Activated CD8-positive, alpha-beta memory T cell treated with anti-CD3 and anti-CD28 coated beads, Interleukin-2, amount 50 U/mL, for 24 hours (primary cell): Measurements from ENCODE around the gene METTL17.
A peak's percentile ranks its signal among the peaks of the same experiment; 100 is the strongest.
"Not testable (repeated sequence)": the region's sequence is repeated elsewhere in the genome, so short reads cannot be mapped to it uniquely, and the experiment has no call there.

ENCODE experiments used
- DNase-seq: peaks from one replicate; pipeline ENCODE4 v3.0.0-alpha.2; 2020; ENCODE audit errors: extremely low read depth

METTL17 gene

DNA sequence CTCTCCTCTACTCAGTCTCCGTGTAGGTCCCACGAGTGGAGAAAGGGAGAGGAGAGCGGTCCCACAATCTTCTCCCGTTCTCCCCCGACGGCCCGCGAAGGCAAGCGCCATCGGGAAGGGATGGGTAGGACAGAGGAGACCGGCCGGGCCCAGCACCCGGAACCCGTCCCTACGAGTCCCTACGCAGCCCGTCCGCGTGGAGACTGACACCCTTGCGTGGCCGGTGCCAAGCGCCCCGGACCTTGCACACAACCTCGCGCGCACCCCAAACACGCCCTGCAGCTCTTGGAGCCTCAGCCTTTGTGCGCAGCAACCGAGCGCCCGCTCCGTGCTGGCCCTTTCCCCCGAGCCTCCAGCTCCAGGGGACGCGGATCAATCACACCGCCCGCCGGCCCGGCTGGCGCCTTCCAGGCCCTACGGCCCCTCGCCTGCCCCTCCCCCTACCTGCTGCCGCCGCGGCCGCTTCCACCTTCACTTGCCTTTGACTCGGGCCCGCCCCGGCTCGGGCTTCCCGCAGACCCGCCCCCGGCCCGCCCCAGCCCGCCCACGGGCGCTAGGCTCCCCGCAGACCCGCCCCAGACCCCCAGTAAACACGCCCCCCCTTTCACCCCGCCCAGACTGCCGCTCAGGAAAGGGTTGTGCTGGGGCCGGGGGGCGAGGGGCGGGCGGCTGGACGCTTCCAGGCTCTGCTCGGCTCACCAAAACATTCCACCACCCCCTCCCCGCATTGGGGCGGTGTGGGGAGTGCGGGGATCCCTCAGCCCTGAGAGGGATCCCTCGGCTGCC is 35.0 kb downstream of the METTL17 start, which contains the start of gene NDRG2:
Gene NDRG2, minus strand, starts transcription at position 477 of the 786 bp plus-strand sequence. CDS start 1,746 bp downstream, outside the sequence.
- peak; percentile 26 for DNase-seq

DNA sequence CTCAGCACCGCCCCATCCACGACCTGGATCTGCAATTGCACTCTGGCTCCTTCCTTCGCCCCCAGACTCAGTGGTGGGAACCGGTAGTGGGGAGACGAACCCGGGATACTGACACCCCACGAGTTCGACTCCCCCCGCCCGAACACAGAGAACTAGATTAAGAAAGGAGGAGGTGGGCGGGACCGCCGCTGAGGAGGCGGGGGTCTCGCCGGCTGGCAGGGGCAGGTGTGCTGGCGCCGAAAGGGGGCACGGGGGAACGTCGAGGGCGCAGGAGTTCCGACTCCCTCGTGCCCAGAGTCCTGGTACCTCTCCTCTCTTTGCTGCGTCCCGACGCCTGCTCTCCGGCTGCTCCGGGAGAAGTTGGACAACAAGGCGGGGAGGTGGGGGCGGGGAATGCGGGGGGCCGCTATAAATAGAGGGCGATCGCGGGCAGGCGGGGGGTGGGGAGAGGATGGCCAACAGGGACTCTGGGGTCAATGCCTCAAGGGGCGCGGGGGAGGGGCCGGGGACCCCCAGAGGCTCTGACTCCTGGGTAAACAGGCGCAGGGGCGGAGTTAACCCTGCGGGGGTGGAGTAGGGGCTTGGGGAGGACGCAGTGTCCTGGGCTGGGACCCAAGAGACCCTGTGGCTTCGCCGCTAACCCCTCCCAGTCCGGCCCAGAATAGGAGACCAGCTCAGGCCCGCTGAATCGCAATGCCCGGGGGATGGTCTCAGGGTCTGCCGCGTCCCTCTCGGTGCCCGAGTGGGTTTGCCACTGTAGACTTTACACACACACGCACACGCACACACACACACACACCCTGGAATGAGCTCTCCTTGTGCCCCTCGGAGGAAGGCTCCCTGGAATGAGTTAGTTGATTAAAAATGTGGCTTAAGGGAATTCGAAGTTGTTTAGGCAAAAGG is 35.8 kb downstream of the METTL17 start:
- DNase-seq = no peak

DNA sequence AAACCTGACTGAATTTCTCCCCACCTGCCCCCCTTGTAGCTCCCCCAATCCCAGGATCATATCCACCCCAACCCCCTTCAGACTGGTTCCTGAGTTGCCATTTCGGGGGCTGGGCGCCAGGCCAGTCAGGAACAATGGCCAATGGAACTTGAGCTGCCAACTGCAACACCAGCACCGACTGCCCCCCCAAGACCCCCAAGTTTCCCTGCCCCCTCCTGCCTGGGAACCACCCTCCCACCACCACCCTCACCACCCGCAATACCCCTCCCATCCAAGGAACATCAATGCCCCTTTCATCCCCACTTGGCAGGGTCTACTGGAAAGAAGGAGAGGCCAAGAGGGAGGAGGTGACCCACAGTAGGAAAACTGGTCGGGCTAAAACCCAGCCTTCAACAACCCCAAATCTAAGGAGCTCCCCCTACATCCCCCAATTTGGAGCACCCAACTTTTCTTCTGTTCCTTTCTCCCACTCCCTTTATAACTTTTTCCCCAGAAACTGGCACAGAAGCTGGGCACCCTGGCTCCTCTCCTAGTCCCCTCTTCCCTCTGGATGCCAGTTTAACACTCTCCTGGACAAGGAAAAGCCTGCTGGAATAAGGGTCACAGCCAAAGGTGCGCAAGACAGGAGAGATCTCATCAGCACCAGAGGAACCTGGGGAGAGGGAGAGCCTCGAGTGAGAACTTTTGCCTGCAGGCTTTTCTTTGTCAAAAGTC is 36.7 kb downstream of the METTL17 start:
- no peak for DNase-seq

DNA sequence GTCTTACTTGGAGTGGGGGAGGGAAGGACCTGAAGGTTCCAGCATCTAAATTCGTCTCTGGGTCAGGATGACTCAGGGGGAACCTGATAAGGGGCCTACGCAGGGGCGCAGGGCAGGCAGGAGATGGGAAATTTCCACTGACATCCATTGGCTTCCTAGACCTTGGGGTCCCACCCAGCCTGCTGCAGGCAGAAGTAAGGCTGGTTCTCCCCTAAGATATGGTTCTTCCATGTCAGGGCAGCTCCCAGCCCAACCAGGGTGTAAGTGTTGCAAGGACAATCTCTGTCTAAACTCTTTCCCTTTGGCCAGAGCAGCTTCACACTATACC is 37.2 kb downstream of the METTL17 start:
- DNase-seq = no peak

DNA sequence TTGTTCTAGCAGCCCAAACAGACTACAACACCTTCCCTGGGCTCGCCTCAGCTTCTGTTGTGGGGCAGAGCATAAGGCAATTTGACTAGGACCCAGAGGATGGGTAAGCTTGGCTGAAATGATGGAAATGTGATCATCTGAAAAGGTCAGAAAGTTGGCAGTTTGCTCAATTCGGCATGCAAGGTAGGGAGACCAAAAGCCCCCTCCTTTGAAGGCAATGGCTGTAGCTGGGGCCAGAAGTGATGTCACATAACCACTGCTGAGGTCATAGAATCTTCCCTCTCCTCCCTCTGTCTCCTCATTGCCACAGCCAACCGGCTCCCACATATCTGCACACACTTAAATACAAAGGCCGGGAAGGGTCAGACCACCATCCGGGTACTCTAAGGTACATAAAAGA is 40.1 kb downstream of the METTL17 start, which contains the start of gene TPPP2:
Gene TPPP2, plus strand, starts transcription at position 301 of the 400 bp plus-strand sequence. CDS start 365 bp downstream, outside the sequence.
- DNase-seq = no peak

DNA sequence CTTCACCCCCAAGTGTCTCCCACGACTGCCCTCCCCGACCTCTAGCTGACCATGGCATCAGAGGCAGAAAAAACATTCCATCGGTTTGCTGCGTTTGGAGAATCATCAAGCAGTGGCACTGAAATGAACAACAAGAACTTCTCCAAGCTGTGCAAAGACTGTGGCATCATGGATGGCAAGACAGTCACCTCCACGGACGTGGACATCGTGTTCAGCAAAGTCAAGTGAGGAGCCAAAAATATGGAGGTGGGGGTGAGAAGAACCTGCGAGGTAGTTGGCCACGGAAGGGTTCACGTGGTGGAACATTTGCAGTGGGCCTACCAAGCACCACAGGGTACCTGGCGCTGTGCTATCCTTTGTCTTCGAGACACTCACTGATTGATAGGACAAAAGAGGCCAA is 40.8 kb downstream of the METTL17 start:
- no peak for DNase-seq

DNA sequence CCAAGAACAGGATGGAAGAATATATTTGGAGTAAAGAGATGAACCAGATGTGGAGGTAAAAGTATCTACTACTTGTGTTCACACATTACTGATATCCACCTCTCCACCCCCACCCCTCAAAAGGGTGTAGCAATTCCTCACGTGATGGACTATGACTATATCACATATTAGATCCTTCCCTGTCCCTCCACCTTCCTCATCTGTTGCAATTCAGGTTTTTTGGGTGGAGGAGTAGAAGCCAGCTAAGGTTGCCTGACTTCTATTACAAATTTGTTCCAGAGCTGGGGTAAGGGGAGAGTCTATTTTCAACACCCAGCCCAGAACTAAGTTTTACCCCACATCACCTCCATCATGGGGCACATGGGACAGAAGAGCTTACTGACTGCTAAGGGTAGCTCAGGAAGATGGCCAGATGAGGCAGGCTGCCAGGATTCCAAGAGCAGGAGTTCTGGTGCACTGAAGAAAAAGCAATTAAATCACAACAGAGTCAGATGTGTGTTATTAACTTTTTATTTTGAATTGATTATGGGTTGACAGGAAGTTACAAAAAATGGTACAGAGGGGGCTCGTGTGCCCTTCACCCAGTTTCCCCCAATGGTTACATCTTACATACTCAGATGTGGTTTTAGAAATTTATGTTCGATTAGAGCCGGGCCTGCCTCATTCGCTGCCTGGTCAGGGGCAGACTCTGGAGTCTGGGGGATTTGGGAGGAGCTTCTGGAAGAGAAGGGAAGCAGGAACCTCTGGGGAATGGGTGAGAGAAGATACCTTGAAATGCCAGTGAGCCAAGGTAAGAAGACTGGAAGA is 42.7 kb downstream of the METTL17 start:
- DNase-seq = no peak

DNA sequence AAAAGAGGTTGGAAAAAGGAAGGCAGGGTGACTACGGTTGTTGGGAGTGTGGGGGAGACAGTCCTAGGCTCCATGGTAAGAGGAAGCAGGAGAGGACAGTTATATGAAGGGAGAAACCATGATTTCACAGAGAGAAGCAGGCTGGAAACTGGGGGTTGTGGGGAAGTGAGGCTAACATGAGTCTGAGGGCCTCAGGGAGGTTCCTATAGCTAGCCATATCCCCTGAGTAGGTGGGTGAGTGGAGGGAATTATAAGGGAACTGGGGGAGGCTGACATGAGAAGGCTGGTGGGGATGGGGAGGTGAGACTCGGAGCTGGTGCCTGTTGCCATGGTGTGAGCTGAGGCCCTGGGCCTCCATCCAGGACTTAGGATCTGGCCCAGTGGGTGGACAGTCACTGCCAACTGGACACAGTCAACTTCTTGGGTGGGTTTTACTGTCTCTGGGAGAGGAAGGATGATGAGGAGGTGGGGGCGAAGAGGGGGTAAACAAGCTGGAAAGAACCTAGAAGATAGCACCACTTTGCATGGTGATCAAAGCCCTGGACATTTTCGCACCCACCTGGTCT is 43.4 kb downstream of the METTL17 start:
- no peak for DNase-seq

DNA sequence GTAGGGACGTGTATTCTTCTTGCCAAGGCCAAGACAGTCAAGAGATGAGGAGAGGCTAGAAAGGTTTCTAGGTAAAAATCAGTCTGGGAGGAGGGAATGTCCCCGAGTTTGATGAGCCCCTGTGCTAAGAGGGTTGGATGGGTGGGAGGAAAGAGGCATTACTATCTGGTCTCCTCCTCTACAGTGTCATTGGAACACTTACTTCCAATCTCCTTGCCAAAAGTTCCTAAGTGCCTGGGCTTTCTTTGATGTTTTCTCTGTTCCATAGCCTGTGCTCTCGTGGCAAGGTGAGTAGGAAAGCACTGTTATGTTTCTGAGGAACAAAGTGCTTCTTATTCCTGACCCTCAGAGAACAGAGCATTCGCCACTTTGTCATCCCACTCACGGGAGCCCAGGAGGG is 44.9 kb downstream of the METTL17 start, which contains the start of gene RNASE13:
Gene RNASE13, minus strand, starts transcription at position 101 of the 400 bp plus-strand sequence. CDS start 519 bp downstream, outside the sequence.
- no peak for DNase-seq

DNA sequence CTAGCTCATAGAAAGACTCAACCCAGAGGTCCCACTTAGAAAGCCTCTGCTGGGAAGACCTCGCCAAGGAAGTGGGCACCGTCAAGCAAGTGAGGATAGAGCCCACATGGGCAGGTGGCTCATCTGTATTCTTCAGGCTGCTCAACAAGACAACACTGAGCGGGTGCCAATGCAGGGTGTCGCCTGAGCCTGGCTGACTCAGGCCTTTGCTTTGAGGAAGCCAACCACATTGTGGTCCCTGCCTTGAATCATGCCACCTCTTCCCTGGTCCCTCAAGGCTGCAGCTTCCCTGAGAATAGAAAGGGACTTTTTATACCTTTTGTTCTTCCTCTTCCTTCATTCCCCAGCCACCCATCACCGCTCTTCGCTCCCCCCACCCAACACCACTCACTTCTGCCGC is 47.0 kb downstream of the METTL17 start:
- DNase-seq = no peak

DNA sequence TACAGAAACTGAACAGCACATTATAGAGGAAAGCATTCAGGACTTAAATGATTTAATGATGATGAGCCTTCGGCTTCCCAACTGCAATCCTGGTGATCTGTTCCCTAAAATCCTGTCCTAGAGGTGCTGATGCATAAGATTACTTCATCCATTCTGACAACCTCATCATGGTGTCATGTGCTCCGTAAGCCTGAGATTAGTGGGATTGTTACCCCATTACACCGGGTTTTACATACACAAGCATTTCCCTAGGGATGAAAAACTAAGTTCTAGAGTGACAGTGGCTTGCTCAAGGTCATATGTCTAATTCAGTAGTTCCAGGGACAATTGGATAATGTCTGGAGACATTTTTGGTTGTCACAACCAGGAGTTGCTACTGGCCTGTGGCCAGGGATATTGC is 47.4 kb downstream of the METTL17 start:
- DNase-seq = no peak

DNA sequence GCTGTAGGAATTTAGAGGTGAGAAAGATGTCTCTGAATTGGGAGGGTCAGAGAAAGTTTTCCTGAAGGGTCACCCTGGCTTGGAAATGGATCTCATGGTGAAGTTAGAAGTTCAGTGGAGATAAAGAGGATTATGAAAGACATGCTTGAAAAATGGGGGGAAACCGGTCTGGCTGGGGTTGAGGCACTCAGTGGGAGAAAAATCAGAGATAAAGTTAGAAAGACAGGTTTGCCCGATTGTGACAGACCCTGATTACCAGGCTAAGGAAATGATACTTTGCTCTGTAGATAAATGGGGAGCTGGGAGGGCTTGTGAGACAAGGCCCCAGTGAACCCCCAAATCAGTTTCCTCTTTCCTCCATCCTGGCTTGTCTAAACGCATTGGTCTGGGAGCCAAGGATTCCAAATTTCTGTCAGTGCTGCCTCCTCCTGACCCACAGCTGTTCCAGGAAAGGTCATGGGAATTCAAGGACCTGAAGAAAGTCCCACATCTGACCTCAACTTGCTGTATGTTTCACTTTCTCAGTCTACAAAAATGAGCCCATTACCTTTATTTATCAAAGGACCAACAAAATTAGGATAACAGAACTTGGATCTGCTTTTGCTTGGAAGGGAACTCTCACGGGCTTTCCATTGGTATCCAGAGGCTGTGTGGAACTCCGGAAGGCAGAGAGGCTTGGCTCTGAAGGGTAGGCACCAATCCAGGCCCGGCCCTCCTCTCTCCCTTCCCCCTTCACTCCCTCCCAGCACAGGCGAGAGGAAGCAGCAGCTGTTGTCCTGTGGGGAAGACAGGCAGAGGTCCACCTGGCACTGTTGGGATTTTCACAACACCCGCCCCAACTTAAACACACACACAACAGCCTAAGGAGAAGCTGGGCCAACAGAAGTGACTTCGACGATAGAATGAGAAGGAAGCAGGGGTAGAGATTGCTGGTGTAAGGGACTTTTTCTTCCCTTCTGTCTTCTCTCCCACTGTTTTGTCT is 49.0 kb downstream of the METTL17 start:
- DNase-seq = no peak

DNA sequence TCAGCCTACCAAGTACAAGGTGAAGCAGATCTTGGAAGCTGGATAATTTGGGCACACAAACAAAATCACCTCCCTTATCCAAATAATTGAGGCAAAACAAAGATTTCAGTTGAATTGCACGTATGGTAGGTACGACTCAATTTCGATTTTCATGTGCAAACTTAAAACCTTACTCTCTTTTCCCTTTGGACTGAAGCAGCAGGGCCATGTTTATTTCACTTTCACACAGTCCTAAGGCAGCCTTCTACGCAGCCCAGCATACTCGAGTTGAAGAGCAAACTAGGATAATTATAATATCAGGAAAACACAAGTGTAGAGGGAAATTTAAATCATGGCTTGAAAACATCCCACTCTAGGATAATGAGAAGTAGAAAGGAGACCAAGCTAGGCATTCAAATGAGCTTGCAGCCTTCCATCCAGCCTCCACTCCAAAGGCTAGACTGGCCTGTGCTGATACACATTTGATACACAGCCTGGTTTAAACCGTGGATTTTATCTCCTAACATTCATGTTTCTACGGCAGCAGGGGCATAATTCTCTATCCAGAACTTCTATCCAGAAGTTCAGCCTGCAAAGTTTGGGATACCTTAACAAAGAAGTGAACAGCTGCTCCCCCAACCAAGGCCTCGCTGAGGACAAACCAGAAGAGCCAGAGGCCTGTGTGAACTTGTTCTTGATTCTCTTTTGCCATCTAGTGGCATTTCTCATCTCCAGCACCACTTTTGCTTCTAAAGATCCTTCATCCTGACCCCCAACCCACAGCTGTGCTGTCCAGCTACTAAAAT is 50.0 kb downstream of the METTL17 start:
- no peak for DNase-seq

DNA sequence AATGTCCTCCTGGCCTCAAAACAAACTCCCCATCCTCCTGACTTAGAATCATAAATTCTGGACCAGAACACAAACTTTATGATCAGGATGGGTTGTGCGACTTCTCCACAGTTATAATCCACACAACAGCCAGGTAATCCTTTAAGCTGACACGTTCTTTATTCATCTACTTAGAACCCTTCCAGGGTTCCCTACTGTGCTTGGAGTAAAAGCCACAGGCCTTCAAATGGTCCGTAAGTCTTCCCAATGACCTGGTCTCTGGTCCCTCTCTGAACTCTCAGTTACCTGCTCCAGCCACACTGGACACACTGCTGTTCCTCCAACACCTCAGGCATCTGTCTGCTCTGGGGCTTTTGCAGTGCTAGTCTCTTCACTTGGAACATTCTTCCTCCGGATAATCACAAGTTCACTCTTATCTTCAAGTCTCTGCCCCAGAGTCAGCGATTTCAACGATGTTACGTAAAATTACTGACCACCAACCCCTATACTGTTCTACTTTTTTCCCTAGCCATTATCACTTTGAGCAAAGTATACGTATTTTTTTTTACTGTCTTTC is 50.7 kb downstream of the METTL17 start:
- DNase-seq = no peak

DNA sequence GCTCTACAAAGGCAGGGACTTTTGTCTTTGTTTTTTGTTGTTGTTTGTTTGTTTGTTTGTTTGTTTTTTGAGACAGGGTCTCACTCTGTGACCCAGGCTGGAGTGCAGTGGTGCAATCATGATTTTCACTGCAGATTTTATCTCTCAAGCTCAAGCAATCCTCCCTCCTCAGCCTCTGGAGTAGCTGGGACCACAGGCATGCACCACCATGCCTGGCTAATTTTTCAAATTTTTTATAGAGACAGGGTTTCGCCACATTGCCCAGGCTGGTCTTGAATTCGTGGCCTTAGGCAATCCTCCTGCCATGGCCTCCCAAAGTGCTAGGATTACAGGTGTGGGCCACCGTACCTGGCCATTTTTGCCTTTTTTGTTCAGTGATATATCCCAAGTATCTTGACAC is 51.2 kb downstream of the METTL17 start:
- not testable (repeated sequence) for DNase-seq

DNA sequence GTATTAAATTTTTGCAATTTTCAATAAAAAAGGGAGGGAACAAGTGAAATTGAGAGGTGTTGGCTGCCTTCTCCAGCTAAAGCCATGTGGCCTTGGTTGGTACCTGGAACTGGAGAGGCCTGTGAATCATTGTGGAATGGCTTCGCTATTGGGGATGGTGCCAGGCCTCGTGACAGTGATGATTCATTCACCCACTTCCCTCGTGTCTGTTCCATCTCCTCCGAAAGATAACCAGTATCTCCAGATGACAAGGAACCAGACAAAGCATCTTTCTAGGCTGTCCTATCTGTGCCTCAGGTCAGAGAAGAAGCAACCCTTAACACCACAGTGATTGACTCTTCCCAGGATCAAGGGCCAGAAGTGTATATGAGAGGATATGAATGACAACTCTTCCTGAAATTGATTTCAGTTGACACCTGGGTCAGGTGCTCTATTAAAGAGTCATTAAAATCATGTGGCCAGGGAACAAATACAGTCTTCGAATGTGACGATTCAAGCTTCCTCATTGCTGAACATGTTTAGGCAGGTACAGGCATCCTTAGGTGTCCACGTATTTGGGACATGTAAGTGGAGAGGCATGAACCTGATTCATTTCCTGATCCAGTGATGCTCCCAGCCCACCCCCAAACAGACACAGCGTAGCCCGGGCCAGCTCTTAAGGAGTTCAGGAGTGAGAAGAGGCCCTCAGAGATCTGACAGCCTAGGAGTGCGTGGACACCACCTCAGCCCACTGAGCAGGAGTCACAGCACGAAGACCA is 52.1 kb downstream of the METTL17 start, which contains the start of gene RNASE7:
Gene RNASE7, plus strand, starts transcription at position 687 of the 758 bp plus-strand sequence. CDS start 631 bp downstream, outside the sequence.
- no peak for DNase-seq

DNA sequence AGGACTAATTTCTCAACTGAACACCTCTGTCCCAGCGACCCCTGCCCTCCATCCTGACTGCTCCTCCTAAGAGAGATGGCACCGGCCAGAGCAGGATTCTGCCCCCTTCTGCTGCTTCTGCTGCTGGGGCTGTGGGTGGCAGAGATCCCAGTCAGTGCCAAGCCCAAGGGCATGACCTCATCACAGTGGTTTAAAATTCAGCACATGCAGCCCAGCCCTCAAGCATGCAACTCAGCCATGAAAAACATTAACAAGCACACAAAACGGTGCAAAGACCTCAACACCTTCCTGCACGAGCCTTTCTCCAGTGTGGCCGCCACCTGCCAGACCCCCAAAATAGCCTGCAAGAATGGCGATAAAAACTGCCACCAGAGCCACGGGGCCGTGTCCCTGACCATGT is 53.1 kb downstream of the METTL17 start:
- DNase-seq = no peak
